ENCODE data around the gene VAMP1. TPM values are rescaled to one million over a fixed set of nuclear protein-coding genes. Genes with fewer than 3 reads are reported as not detected.

The VAMP1 gene
- total and polyA plus RNA-seq, 10 of the 15 experiments (the other 5 are each of a cell fraction or from before 2014, with no cell fraction given), result 4.8 to 123 (median 27.5) TPM

DNA sequence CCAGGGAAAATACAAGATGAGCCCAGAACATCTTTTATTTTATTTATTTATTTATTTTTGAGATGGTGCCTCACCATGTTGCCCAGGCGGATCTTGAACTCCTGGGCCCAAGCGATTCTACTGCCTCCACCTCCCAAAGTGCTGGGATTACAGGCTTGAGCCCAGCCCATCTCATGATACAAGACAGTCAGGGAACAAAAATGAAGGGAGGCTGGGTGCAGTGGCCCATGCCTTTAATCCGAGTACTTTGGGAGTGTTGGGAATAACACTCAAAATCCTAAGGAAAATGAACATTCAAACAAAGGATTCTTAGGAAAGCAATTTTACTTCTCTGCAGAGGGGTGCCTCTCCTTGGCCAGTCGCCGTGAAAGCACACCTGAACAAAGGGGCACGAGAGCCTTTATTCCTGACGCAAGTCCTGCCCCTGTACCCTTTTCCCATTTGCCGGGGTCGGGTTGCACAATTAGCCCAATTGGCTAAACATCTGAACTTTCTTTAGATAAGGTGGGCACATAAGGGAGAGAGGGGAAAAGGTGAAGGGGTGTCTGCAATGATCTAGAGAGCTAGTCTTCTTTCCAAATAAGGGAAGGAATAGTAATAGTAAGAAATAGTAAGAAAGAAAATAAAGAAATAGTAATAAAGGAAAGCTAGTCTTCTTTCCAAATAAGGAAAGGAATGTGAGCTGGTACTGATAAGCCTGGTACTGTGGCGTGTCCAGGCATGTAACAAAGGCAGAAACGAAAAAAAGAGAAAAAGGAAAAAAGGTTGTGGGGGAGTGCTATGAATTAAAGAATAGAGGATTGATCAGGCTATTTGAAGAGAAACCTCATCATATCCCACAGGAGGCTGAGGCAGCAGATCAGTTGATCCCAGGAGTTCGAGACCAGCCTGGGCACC is 36.9 kb upstream of the VAMP1 start:
- intact Hi-C loops (cut with micrococcal nuclease; ENCODE audit: unreplicated experiment), result no loop called here
- Histone ChIP-seq H3K27me3 (replicated peaks in 1 of 2; ENCODE audit: control insufficient read depth in 2 of 2, insufficient read depth in 2 of 2, low read length in 1 of 2) (no peaks in the 10 kb centered on the region), H3K4me3 (no peak overlapping the region), H2AFZ (ENCODE audit: control insufficient read depth, low read depth, low read length) (no peak overlapping the region), H3K9me3 (replicated peaks; ENCODE audit: control insufficient read depth, insufficient read depth, low read length) (no peaks in the 10 kb centered on the region), H3K4me2 (ENCODE audit: control insufficient read depth, insufficient read depth) (no peak overlapping the region), H3K4me1 (ENCODE audit: control insufficient read depth, insufficient read depth, low read length) (no peaks in the 10 kb centered on the region), H4K20me1 (ENCODE audit: control insufficient read depth, insufficient read depth) (no peaks in the 10 kb centered on the region), H3K36me3 (ENCODE audit: control insufficient read depth in 2 of 2, insufficient read depth in 2 of 2, low read length in 1 of 2) (peaks cover 13 to 35% of the 10 kb centered on the region in 2 experiments), H3K9ac (ENCODE audit: control insufficient read depth, insufficient read depth, low read length) (no peak overlapping the region), H3K79me2 (ENCODE audit: control insufficient read depth, insufficient read depth, low read length) (peaks cover 8% of the 10 kb centered on the region), H3K27ac (ENCODE audit: control insufficient read depth, insufficient read depth) (no peak overlapping the region)
- TSS peak; percentile 3 for BruUV-seq (replicated peaks)
- SMC1A ChIA-PET (ENCODE audit: uncharacterized antibody, unreplicated experiment), result interaction anchor here (0.6 to 1.5 kb wide), 4 partner anchors 10 to 95 kb away, joined by 3 to 4 read pairs (median 3); no protein-coding TSS in a partner anchor
- POLR2A ChIA-PET, result interaction anchor here (0.5 kb wide), 1 partner anchor 21 kb away, joined by 7 read pairs; no protein-coding TSS in a partner anchor
- FAIRE-seq (no peak), DNase-seq (ENCODE audit: low read depth, low spot score) (no peak), ATAC-seq (no peak)
- CTCF ChIA-PET, result interaction anchor here (1.1 to 1.7 kb wide), 2 partner anchors 31 to 185 kb away, joined by 3 to 10 read pairs; no protein-coding TSS in a partner anchor
- in situ Hi-C loops (cut with MboI), result no loop called here
- WGBS (ENCODE audit: insufficient coverage, insufficient replicate concordance, low lambda C conversion rate, missing lambda C conversion rate), result 96% methylated on average over 12 of the region's 12 CpGs
- RAD21 ChIA-PET (ENCODE audit: unreplicated experiment), result no interaction called here
- TF ChIP-seq POLR2AphosphoS2 (IDR thresholded peaks at IDR 0.05; ENCODE audit: low read depth, low read length) (no peak), EED (IDR thresholded peaks at IDR 0.05; ENCODE audit: low read depth) (no peak), NFIC (IDR thresholded peaks at IDR 0.05; ENCODE audit: low read depth, low read length) (no peak), CBFB (IDR thresholded peaks at IDR 0.05; ENCODE audit: low read depth) (no peak), NR2C1 (IDR thresholded peaks at IDR 0.05) (no peak), RB1 (IDR thresholded peaks at IDR 0.05; ENCODE audit: borderline replicate concordance) (no peak), TCF7 (IDR thresholded peaks at IDR 0.05; ENCODE audit: borderline replicate concordance) (no peak), STAT3 (IDR thresholded peaks at IDR 0.05; ENCODE audit: low read depth, low read length) (no peak), RBBP5 (conservative IDR thresholded peaks at IDR 0.05) (no peak), EGR1 (IDR thresholded peaks at IDR 0.05; ENCODE audit: borderline replicate concordance in 1 of 2, low read depth in 2 of 2, low read length in 2 of 2) (no peak), POU2F2 (IDR thresholded peaks at IDR 0.05; ENCODE audit: borderline replicate concordance, low read depth, low read length) (no peak), TBL1XR1 (IDR thresholded peaks at IDR 0.05; ENCODE audit: low read depth, low read length) (no peak)
- TF ChIP-seq, protein P1, sequence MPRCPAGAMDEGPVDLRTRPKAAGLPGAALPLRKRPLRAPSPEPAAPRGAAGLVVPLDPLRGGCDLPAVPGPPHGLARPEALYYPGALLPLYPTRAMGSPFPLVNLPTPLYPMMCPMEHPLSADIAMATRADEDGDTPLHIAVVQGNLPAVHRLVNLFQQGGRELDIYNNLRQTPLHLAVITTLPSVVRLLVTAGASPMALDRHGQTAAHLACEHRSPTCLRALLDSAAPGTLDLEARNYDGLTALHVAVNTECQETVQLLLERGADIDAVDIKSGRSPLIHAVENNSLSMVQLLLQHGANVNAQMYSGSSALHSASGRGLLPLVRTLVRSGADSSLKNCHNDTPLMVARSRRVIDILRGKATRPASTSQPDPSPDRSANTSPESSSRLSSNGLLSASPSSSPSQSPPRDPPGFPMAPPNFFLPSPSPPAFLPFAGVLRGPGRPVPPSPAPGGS (IDR thresholded peaks at IDR 0.05; ENCODE audit: borderline replicate concordance, insufficient read depth, low read depth, low read length, poor library complexity, severe bottlenecking), result no peak
